Fibroblast of villous mesenchyme (primary cell): Measurements from ENCODE around the gene CCT3. TPM values are rescaled to one million over a fixed set of nuclear protein-coding genes. Genes with fewer than 3 reads are reported as not detected.
A peak's percentile ranks its signal among the peaks of the same experiment; 100 is the strongest.

Experiments
- DNase-seq: peaks from one replicate; pipeline ENCODE4 v3.0.0-alpha.2; 2010; ENCODE audit warnings: low read depth
- H3K4me3 ChIP-seq: 2 replicates; pipeline ENCODE4 v1.5.1; 2011; ENCODE audit warnings: low read depth, mild to moderate bottlenecking, low read length
- CTCF ChIP-seq: IDR thresholded peaks from 2 replicates; pipeline ENCODE4 v1.5.1; 2012; ENCODE audit warnings: low read depth, mild to moderate bottlenecking, low read length; ENCODE audit not compliant: insufficient read depth
- total RNA-seq: library from RNA; depleted of rRNA; stranded (reverse); fragments of >200 nt; gene quantifications from 2 replicates; pipeline ENCODE4 v1.2.3, GENCODE V29; 2012

The CCT3 gene
- total RNA-seq = 268 and 431 TPM in 2 replicates

GRCh38 chr1:156338180-156338976 is at the start of gene CCT3, which contains the start of gene TSACC:
Gene CCT3, minus strand, starts transcription at chr1:156338292. Its CDS starts 108 bp downstream, at chr1:156338184.
Gene TSACC, plus strand, starts transcription at chr1:156338526. Its CDS starts 1,232 bp downstream, at chr1:156339758.
- TF ChIP-seq CTCF = no peak
- H3K4me3 ChIP-seq = peak within 1 kb of the TSS; percentile 90
- peak; percentile 100 for DNase-seq

GRCh38 chr1:156387870-156388173 is 49.7 kb upstream of the CCT3 start:
- DNase-seq = no peak
- H3K4me3 ChIP-seq = no peak overlapping the region
- TF ChIP-seq CTCF = no peak

DNA sequence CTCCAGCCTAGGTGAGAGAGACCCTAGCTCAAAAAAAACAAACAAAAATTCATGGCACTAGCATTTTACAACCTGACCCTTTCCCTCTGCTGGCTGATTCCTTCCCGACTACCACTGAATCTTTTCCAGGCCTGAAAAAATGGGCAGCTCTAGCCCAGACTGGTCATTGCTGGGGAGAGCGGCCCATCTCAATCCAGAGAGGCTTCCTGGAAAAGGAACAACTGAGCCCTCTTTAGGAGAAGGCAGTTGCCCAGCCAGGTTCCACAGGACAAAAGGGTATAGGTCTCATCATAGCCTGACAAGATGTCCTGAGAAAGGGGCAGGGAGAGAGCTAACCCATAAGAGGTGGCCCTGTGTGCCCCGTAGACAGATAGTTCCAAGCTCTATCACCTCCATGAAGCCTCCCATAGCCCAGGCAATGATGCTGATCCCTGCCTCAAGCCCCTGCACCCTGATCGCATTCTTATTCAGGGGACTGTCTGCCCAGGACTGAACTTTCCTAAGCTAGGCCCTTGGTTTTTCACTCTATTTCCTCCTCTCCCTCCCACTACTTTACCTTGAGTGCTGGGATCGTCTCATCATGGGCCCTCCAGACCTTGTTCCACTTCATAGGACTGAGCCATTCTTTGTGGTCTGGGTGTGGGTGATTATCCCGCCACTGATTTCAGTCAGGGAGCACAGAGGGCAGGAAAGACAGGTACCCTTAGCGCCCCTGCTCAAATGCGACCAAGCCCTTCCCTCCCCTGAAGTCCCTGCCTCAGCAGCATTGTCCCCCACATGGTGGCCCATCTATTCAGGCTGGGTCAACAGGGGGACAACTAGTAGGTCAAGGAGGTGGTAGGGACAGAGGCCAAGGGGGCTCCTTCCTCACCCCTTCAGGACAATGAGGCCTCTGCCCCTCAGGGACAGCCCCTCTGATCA is 49.1 kb upstream of the CCT3 start:
- H3K4me3 ChIP-seq = no peak overlapping the region
- no peak for DNase-seq
- no peak for TF ChIP-seq CTCF

- DNase-seq = no peak
- no peak for TF ChIP-seq CTCF
- H3K4me3 ChIP-seq = no peak overlapping the region
Observed at GRCh38 chr1:156386134-156386901, 48.2 kb upstream of the CCT3 start.

- peak; percentile 67 for DNase-seq
- H3K4me3 ChIP-seq = no peak overlapping the region
- peak; percentile 88 for TF ChIP-seq CTCF
Observed at GRCh38 chr1:156385534-156386031, 47.5 kb upstream of the CCT3 start.

GRCh38 chr1:156384658-156385057 is 46.6 kb upstream of the CCT3 start:
- no peak for TF ChIP-seq CTCF
- no peak for DNase-seq
- H3K4me3 ChIP-seq = no peak overlapping the region
